Measurements from ENCODE around the gene LHX2. TPM values are rescaled to one million over a fixed set of nuclear protein-coding genes. Genes with fewer than 3 reads are reported as not detected.

The LHX2 gene
- total RNA-seq, 1 experiment from 2014 or later = 0.26 TPM

DNA sequence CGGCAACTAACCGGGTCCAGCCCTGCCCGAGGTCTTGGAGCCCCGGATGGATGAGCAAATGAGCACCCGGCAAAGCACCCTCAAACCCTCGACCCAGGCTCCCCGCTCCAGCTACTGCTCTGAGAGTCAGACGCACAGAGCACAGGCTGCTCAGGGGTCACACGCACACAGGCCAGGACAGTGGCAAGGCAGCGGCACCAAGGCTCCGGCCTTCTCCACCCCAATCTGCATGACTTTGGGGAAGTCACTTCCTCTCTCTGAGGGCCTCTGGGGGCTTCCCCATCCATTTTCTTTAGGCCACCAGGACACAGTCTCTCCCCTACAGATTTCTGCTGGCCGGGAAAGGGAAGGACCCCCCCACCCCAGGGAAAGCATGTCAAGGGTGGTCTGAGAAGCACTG, 18.0 kb downstream of the LHX2 start:
- Histone ChIP-seq H3K27ac (ENCODE audit: low read depth, low read length, poor library complexity, severe bottlenecking) (no peak overlapping the region), H3K4me3 (ENCODE audit: low read depth, low read length, poor library complexity, severe bottlenecking) (no peak overlapping the region), H3K36me3 (ENCODE audit: insufficient read depth, low read length, poor library complexity, severe bottlenecking) (no peaks in the 10 kb centered on the region), H3K9me3 (ENCODE audit: low read depth, low read length, poor library complexity, severe bottlenecking) (no peaks in the 10 kb centered on the region), H3K4me1 (ENCODE audit: insufficient read depth, low read length, poor library complexity, severe bottlenecking) (no peaks in the 10 kb centered on the region), H3K27me3 (replicated peaks; ENCODE audit: insufficient read depth, low read depth, low read length, poor library complexity) (peaks cover 68% of the 10 kb centered on the region)
- TF ChIP-seq EZH2 (IDR thresholded peaks at IDR 0.05; ENCODE audit: borderline replicate concordance, low read depth, low read length, poor library complexity, severe bottlenecking) = no peak
- TF ChIP-seq, protein P1, sequence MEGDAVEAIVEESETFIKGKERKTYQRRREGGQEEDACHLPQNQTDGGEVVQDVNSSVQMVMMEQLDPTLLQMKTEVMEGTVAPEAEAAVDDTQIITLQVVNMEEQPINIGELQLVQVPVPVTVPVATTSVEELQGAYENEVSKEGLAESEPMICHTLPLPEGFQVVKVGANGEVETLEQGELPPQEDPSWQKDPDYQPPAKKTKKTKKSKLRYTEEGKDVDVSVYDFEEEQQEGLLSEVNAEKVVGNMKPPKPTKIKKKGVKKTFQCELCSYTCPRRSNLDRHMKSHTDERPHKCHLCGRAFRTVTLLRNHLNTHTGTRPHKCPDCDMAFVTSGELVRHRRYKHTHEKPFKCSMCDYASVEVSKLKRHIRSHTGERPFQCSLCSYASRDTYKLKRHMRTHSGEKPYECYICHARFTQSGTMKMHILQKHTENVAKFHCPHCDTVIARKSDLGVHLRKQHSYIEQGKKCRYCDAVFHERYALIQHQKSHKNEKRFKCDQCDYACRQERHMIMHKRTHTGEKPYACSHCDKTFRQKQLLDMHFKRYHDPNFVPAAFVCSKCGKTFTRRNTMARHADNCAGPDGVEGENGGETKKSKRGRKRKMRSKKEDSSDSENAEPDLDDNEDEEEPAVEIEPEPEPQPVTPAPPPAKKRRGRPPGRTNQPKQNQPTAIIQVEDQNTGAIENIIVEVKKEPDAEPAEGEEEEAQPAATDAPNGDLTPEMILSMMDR (conservative IDR thresholded peaks at IDR 0.05; ENCODE audit: low read depth, low read length) = no peak
- CTCF ChIA-PET = no interaction called here
- BruUV-seq (replicated peaks) = no TSS peak
- no peak for DNase-seq (ENCODE audit: low spot score)
- POLR2A ChIA-PET (ENCODE audit: low non-redundant PET) = no interaction called here
- intact Hi-C loops (cut with micrococcal nuclease; ENCODE audit: unreplicated experiment) = no loop called here

- Histone ChIP-seq H3K4me1 (ENCODE audit: insufficient read depth, low read length, poor library complexity, severe bottlenecking) (no peaks in the 10 kb centered on the region), H3K36me3 (ENCODE audit: insufficient read depth, low read length, poor library complexity, severe bottlenecking) (no peaks in the 10 kb centered on the region), H3K9me3 (ENCODE audit: low read depth, low read length, poor library complexity, severe bottlenecking) (no peaks in the 10 kb centered on the region), H3K4me3 (ENCODE audit: low read depth, low read length, poor library complexity, severe bottlenecking) (no peak overlapping the region), H3K27ac (ENCODE audit: low read depth, low read length, poor library complexity, severe bottlenecking) (no peak overlapping the region), H3K27me3 (replicated peaks; ENCODE audit: insufficient read depth, low read depth, low read length, poor library complexity) (peaks cover 76% of the 10 kb centered on the region)
- TF ChIP-seq EZH2 (IDR thresholded peaks at IDR 0.05; ENCODE audit: borderline replicate concordance, low read depth, low read length, poor library complexity, severe bottlenecking) = no peak
- TF ChIP-seq, protein P1 (conservative IDR thresholded peaks at IDR 0.05; ENCODE audit: low read depth, low read length) = no peak
- ChIA-PET CTCF (no interaction called here), POLR2A (ENCODE audit: low non-redundant PET) (no interaction called here)
- no peak for DNase-seq (ENCODE audit: low spot score)
- BruUV-seq (replicated peaks) = no TSS peak
- intact Hi-C loops (cut with micrococcal nuclease; ENCODE audit: unreplicated experiment) = no loop called here
Measured at GRCh38 chr9:124030969-124031451, 19.4 kb downstream of the LHX2 start.

DNA sequence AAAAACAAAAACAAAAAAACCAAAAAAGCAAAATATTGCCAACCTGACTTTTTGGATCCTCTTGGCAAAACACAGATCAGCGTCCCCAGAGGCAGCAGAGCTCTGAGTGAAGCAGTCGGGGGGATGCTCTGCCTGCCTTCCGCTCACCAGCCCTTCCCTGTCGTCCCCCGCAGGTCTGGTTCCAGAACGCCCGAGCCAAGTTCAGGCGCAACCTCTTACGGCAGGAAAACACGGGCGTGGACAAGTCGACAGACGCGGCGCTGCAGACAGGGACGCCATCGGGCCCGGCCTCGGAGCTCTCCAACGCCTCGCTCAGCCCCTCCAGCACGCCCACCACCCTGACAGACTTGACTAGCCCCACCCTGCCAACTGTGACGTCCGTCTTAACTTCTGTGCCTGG, 20.7 kb downstream of the LHX2 start:
- intact Hi-C loops (cut with micrococcal nuclease; ENCODE audit: unreplicated experiment) = no loop called here
- TF ChIP-seq, protein P1 (conservative IDR thresholded peaks at IDR 0.05; ENCODE audit: low read depth, low read length) = no peak
- TF ChIP-seq EZH2 (IDR thresholded peaks at IDR 0.05; ENCODE audit: borderline replicate concordance, low read depth, low read length, poor library complexity, severe bottlenecking) = peak; percentile 51
- no peak for DNase-seq (ENCODE audit: low spot score)
- no peaks in the 10 kb centered on the region for H3K9me3 ChIP-seq (ENCODE audit: low read depth, low read length, poor library complexity, severe bottlenecking)
- ChIA-PET POLR2A (ENCODE audit: low non-redundant PET) (no interaction called here), CTCF (no interaction called here)
- H3K4me1 ChIP-seq (ENCODE audit: insufficient read depth, low read length, poor library complexity, severe bottlenecking) = no peaks in the 10 kb centered on the region
- H3K4me3 ChIP-seq (ENCODE audit: low read depth, low read length, poor library complexity, severe bottlenecking) = no peak overlapping the region
- peaks cover 69% of the 10 kb centered on the region for H3K27me3 ChIP-seq (replicated peaks; ENCODE audit: insufficient read depth, low read depth, low read length, poor library complexity)
- H3K36me3 ChIP-seq (ENCODE audit: insufficient read depth, low read length, poor library complexity, severe bottlenecking) = no peaks in the 10 kb centered on the region
- BruUV-seq (replicated peaks) = no TSS peak
- H3K27ac ChIP-seq (ENCODE audit: low read depth, low read length, poor library complexity, severe bottlenecking) = no peak overlapping the region
